Measurements from ENCODE around the gene RADIL.

- TF ChIP-seq CTCF (IDR thresholded peaks at IDR 0.05) (no peak), POLR2A (IDR thresholded peaks at IDR 0.05) (no peak)
These were observed 124.3 kb downstream of the RADIL start for GRCh38 chr7:4759211-4759610.

All from heart left ventricle (tissue), 13 donors.